Measurements from ENCODE around the gene SIK2. TPM values are rescaled to one million over a fixed set of nuclear protein-coding genes. Genes with fewer than 3 reads are reported as not detected.

The SIK2 gene
- total RNA-seq, 1 donor from 2014 or later, result 21.8 TPM

GRCh38 chr11:111582163-111582562, 20.1 kb upstream of the SIK2 start:
- H3K4me3 Mint-ChIP-seq, result no peak overlapping the region
- no peak overlapping the region for H3K27ac Mint-ChIP-seq (ENCODE audit: unreplicated experiment)
- H3K4me1 Mint-ChIP-seq, result no peaks in the 10 kb centered on the region
- no peaks in the 10 kb centered on the region for H3K9me3 Mint-ChIP-seq
- no peaks in the 10 kb centered on the region for H3K36me3 Mint-ChIP-seq (ENCODE audit: low read depth)
- no peak for TF ChIP-seq CTCF (conservative IDR thresholded peaks at IDR 0.05)
- H3K27me3 Mint-ChIP-seq (ENCODE audit: low read depth), result no peaks in the 10 kb centered on the region
- DNase-seq (ENCODE audit: low read depth, low spot score), result no peak

DNA sequence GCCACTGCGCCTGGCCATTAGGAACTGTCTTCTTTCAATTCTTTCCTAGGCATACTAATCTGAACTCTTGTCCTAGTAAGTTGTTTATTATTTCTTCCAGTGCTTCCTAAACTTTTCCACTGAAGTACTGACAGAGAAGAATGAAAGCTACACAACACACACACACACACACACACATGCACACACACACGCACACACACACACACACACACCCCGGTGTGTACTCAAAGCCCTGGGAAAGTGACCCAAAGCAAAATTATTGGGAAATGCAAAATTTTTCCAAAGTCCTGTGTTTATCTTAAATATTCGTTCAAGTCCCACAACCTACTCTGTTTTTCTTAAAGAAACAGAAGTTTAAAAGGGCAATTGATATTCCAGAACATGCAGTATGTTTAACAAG, 19.4 kb upstream of the SIK2 start:
- H3K4me1 Mint-ChIP-seq, result no peaks in the 10 kb centered on the region
- no peaks in the 10 kb centered on the region for H3K9me3 Mint-ChIP-seq
- no peak overlapping the region for H3K4me3 Mint-ChIP-seq
- DNase-seq (ENCODE audit: low read depth, low spot score), result no peak
- TF ChIP-seq CTCF (conservative IDR thresholded peaks at IDR 0.05), result no peak
- H3K27me3 Mint-ChIP-seq (ENCODE audit: low read depth), result no peaks in the 10 kb centered on the region
- H3K36me3 Mint-ChIP-seq (ENCODE audit: low read depth), result no peaks in the 10 kb centered on the region
- H3K27ac Mint-ChIP-seq (ENCODE audit: unreplicated experiment), result no peak overlapping the region

DNA sequence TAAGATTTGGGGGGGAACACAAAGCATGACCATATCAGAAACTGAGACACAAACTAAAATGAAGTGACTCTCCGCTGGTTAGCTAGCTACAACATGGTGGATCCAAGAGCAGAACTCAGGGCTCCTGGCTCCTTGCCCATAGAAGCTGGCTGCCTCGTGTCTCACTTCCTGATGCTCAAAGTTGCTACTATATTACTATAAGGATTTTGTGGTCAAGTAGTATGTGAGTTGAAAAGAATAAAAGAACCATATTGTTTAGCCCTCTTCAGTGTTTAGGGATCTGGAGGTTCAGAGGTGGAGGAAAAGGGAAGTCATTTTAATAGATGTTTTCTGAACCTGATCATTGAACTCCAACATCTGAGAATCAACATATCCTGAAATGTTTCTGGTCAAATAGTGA, 16.9 kb upstream of the SIK2 start:
- H3K36me3 Mint-ChIP-seq (ENCODE audit: low read depth), result no peaks in the 10 kb centered on the region
- H3K27ac Mint-ChIP-seq (ENCODE audit: unreplicated experiment), result no peak overlapping the region
- H3K4me1 Mint-ChIP-seq, result no peaks in the 10 kb centered on the region
- no peak for DNase-seq (ENCODE audit: low read depth, low spot score)
- TF ChIP-seq CTCF (conservative IDR thresholded peaks at IDR 0.05), result no peak
- H3K9me3 Mint-ChIP-seq, result peaks cover 3% of the 10 kb centered on the region
- H3K27me3 Mint-ChIP-seq (ENCODE audit: low read depth), result no peaks in the 10 kb centered on the region
- no peak overlapping the region for H3K4me3 Mint-ChIP-seq

DNA sequence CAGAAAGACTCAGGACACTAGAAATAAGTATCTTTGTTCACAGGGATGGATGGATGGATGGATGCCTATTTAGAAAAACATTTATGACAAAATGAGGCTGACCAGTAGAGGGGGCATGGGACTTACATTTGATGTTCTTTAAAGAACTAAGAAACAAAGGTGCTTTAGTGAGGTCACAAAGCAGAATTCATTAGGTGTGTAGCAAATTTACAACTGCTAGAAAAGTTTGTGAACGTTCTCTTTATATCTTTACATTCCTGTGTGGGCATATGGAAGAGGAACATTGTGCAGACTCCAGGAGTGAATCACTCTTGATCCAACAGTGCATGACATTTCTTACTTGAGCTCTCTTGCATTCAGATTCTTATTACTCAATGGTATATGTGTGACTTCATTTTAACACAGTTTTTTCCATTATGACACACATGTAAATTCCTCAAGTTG, 15.8 kb upstream of the SIK2 start:
- Mint-ChIP-seq H3K27me3 (ENCODE audit: low read depth) (no peaks in the 10 kb centered on the region), H3K4me3 (no peak overlapping the region), H3K4me1 (no peaks in the 10 kb centered on the region), H3K9me3 (peaks cover 3% of the 10 kb centered on the region), H3K27ac (ENCODE audit: unreplicated experiment) (no peak overlapping the region), H3K36me3 (ENCODE audit: low read depth) (no peaks in the 10 kb centered on the region)
- TF ChIP-seq CTCF (conservative IDR thresholded peaks at IDR 0.05), result peak; percentile 74
- peak; percentile 18 for DNase-seq (ENCODE audit: low read depth, low spot score)

GRCh38 chr11:111589114-111589513, 13.1 kb upstream of the SIK2 start:
- Mint-ChIP-seq H3K4me3 (no peak overlapping the region), H3K4me1 (no peaks in the 10 kb centered on the region), H3K36me3 (ENCODE audit: low read depth) (no peaks in the 10 kb centered on the region), H3K9me3 (peaks cover 3% of the 10 kb centered on the region), H3K27ac (ENCODE audit: unreplicated experiment) (no peak overlapping the region), H3K27me3 (ENCODE audit: low read depth) (no peaks in the 10 kb centered on the region)
- TF ChIP-seq CTCF (conservative IDR thresholded peaks at IDR 0.05), result no peak
- no peak for DNase-seq (ENCODE audit: low read depth, low spot score)
